H1 (cell line): ENCODE measurements around the gene STAT3. TPM values are rescaled to one million over a fixed set of nuclear protein-coding genes. Genes with fewer than 3 reads are reported as not detected.
"Not testable (repeated sequence)": the region's sequence is repeated elsewhere in the genome, so short reads cannot be mapped to it uniquely, and the experiment has no call there.

Experiments used
- CTCF ChIA-PET: fragments of 300-600 bp; sonication (Branson Sonifier 250); formaldehyde crosslinking; loops from one replicate; lab custom pipeline; 2021; ENCODE audit not compliant: partially characterized antibody; lab: Charles Lee
- POLR2A ChIA-PET: fragments of 300-600 bp; sonication (Branson Sonifier 250); formaldehyde crosslinking; loops from one replicate; lab custom pipeline; 2021; ENCODE audit warnings: inconsistent platforms; ENCODE audit not compliant: partially characterized antibody; lab: Charles Lee
- DNase-seq, 2 experiments: peaks; one replicate each; pipeline versions ENCODE4 v3.0.0 to v3.0.0-alpha.2; 2010 to 2022; ENCODE audit warnings: low spot score in 2 of 2, low read depth in 1 of 2, mixed read lengths in 1 of 2
- FAIRE-seq: peaks from 2 replicates; lab custom pipeline; 2011; peaks lifted over from hg19 to GRCh38; lab: Jason Lieb, UNC
- H2AFZ ChIP-seq: 2 replicates; pipeline ENCODE4 v1.8.1; 2012; ENCODE audit warnings: low read length, inconsistent platforms
- H2AK5ac ChIP-seq: 2 replicates; pipeline ENCODE4 v1.6.1; 2013; ENCODE audit warnings: low read depth, low read length
- H2BK120ac ChIP-seq: replicated peaks from 2 replicates; pipeline ENCODE3; 2013; ENCODE audit warnings: low read depth, low read length, inconsistent platforms
- H2BK12ac ChIP-seq: 2 replicates; pipeline ENCODE4 v1.6.1; 2013; ENCODE audit warnings: low read depth, low read length
- H2BK15ac ChIP-seq: 2 replicates; pipeline ENCODE4 v1.6.1; 2013; ENCODE audit warnings: low read length
- H2BK20ac ChIP-seq: 2 replicates; pipeline ENCODE4 v1.6.1; 2013; ENCODE audit warnings: low read length
- H2BK5ac ChIP-seq: 2 replicates; pipeline ENCODE4 v1.6.1; 2013; ENCODE audit warnings: low read depth, low read length
- H3K14ac ChIP-seq: 2 replicates; pipeline ENCODE4 v1.6.1; 2013; ENCODE audit warnings: inconsistent platforms; ENCODE audit not compliant: insufficient read length
- H3K18ac ChIP-seq: 2 replicates; pipeline ENCODE4 v1.6.1; 2013; ENCODE audit warnings: low read length; ENCODE audit errors: extremely low read depth
- H3K23ac ChIP-seq: 2 replicates; pipeline ENCODE4 v1.6.1; 2013; ENCODE audit warnings: inconsistent platforms; ENCODE audit not compliant: insufficient read length
- H3K23me2 ChIP-seq: 2 replicates; pipeline ENCODE4 v1.6.1; 2013; ENCODE audit warnings: low read depth, low read length
- H3K27ac ChIP-seq: 2 replicates; pipeline ENCODE4 v1.6.1; 2011; ENCODE audit warnings: low read depth, low read length, inconsistent platforms
- H3K27me3 ChIP-seq, 4 experiments: replicated peaks in 1 of 4; 1 replicate in 1 of 4; 2 replicates in 3 of 4; pipeline versions ENCODE4 v1.6.1 to v1.8.1; 2011 to 2013; ENCODE audit warnings: low read length in 3 of 4, mild to moderate bottlenecking in 3 of 4, inconsistent platforms in 2 of 4, mixed read lengths in 2 of 4, moderate library complexity in 1 of 4; ENCODE audit not compliant: control insufficient read depth in 3 of 4, insufficient read depth in 3 of 4; ENCODE audit errors: extremely low read depth in 1 of 4
- H3K36me3 ChIP-seq, 4 experiments: 2 replicates each; pipeline versions ENCODE4 v1.6.1 to v1.8.1; 2011 to 2013; ENCODE audit warnings: mild to moderate bottlenecking in 4 of 4, low read length in 3 of 4, moderate library complexity in 2 of 4, control low read depth in 1 of 4, inconsistent platforms in 1 of 4; ENCODE audit not compliant: insufficient read depth in 4 of 4, control insufficient read depth in 2 of 4
- H3K4ac ChIP-seq: replicated peaks from 2 replicates; pipeline ENCODE3; 2013; ENCODE audit warnings: low read length, low read depth, mixed read lengths, inconsistent platforms; ENCODE audit not compliant: insufficient read length
- H3K4me1 ChIP-seq, 4 experiments: replicated peaks in 1 of 4; 1 replicate in 1 of 4; 2 replicates in 3 of 4; pipeline versions ENCODE4 v1.6.1 to v1.8.1; 2011 to 2013; ENCODE audit warnings: low read length in 3 of 4, inconsistent platforms in 2 of 4, mixed read lengths in 1 of 4; ENCODE audit not compliant: insufficient read depth in 4 of 4, control insufficient read depth in 3 of 4
- H3K4me2 ChIP-seq, 2 experiments: 2 replicates each; pipeline versions ENCODE4 v1.6.1 to v1.8.1; 2011 to 2013; ENCODE audit warnings: low read depth in 2 of 2, low read length in 2 of 2, control low read depth in 1 of 2, inconsistent platforms in 1 of 2, mild to moderate bottlenecking in 1 of 2; ENCODE audit not compliant: insufficient read depth in 1 of 2
- H3K4me3 ChIP-seq, 4 experiments: fragments of 200-600, 300-600 bp in 1 of 4; sonication (generic), shearing (Covaris generic), sonication (Bioruptor Twin) in 1 of 4; 2 replicates each; pipeline versions ENCODE4 v1.5.1 to v1.8.1; 2011 to 2016; ENCODE audit warnings: low read length in 4 of 4, low read depth in 3 of 4, control low read depth in 2 of 4, inconsistent platforms in 2 of 4, mild to moderate bottlenecking in 2 of 4, mixed read lengths in 1 of 4, moderate library complexity in 1 of 4; ENCODE audit not compliant: insufficient read depth in 2 of 4; ENCODE audit errors: extremely low read depth in 1 of 4
- H3K56ac ChIP-seq: replicated peaks from 2 replicates; pipeline ENCODE3; 2013; ENCODE audit warnings: low read depth, mild to moderate bottlenecking, mixed read lengths, low read length, inconsistent platforms; ENCODE audit not compliant: insufficient read length
- H3K79me1 ChIP-seq: 2 replicates; pipeline ENCODE4 v1.6.1; 2013; ENCODE audit warnings: low read depth, low read length, control low read depth
- H3K79me2 ChIP-seq, 2 experiments: 2 replicates each; pipeline versions ENCODE4 v1.6.1 to v1.8.1; 2012 to 2013; ENCODE audit warnings: low read length in 2 of 2, mild to moderate bottlenecking in 2 of 2, inconsistent platforms in 1 of 2; ENCODE audit not compliant: insufficient read depth in 2 of 2, control insufficient read depth in 1 of 2
- H3K9ac ChIP-seq, 4 experiments: replicated peaks in 1 of 4; 1 replicate in 1 of 4; 2 replicates in 3 of 4; pipeline versions ENCODE4 v1.6.1 to v1.8.1; 2011 to 2013; ENCODE audit warnings: low read depth in 3 of 4, low read length in 3 of 4, control low read depth in 2 of 4, mild to moderate bottlenecking in 2 of 4, moderate library complexity in 2 of 4, inconsistent platforms in 1 of 4; ENCODE audit errors: extremely low read depth in 1 of 4
- H3K9me3 ChIP-seq, 2 experiments: 2 replicates each; pipeline versions ENCODE4 v1.6.1 to v1.8.1; 2012 to 2013; ENCODE audit warnings: mild to moderate bottlenecking in 2 of 2, moderate library complexity in 2 of 2, control low read depth in 1 of 2, inconsistent platforms in 1 of 2, low read depth in 1 of 2, low read length in 1 of 2, mixed read lengths in 1 of 2; ENCODE audit not compliant: insufficient read depth in 2 of 2
- H4K20me1 ChIP-seq, 2 experiments: replicated peaks in 1 of 2; 2 replicates each; pipeline versions ENCODE3 to v1.8.1; 2011 to 2013; ENCODE audit warnings: inconsistent platforms in 2 of 2, low read length in 2 of 2, mild to moderate bottlenecking in 1 of 2; ENCODE audit not compliant: insufficient read depth in 2 of 2, control insufficient read depth in 1 of 2
- H4K5ac ChIP-seq: 2 replicates; pipeline ENCODE4 v1.6.1; 2013; ENCODE audit warnings: low read length, low read depth, mixed read lengths, inconsistent platforms; ENCODE audit not compliant: insufficient read length
- H4K8ac ChIP-seq: 2 replicates; pipeline ENCODE4 v1.8.0; 2013; ENCODE audit warnings: mild to moderate bottlenecking, moderate library complexity, low read length, inconsistent platforms; ENCODE audit not compliant: insufficient read depth; ENCODE audit errors: extremely low read depth
- H4K91ac ChIP-seq: replicated peaks from 2 replicates; pipeline ENCODE3; 2013; ENCODE audit warnings: low read length, mixed read lengths, inconsistent platforms; ENCODE audit not compliant: insufficient read length
- WGBS, 2 experiments: shearing (Covaris generic) in 1 of 2; methylation state at CpG; one replicate each; pipeline versions ENCODE4 v1.1.6 to v1.1.7; 2013 to 2015; ENCODE audit warnings: low lambda C conversion rate in 2 of 2, mixed read lengths in 2 of 2, inconsistent platforms in 1 of 2, low coverage in 1 of 2, missing lambda C conversion rate in 1 of 2; ENCODE audit not compliant: insufficient replicate concordance in 2 of 2, insufficient coverage in 1 of 2, insufficient read length in 1 of 2; ENCODE audit errors: extremely low coverage in 1 of 2, missing lambda C conversion rate in 1 of 2; 5-methylcytosine and 5-hydroxymethylcytosine counted together
- polyA plus RNA-seq, 7 experiments: library from polyadenylated mRNA; depleted of rRNA in 3 of 7; stranded (reverse) in 5 of 7; unstranded in 2 of 7; fragments of >200 nt in 5 of 7; fragments of 200-250 nt in 2 of 7; gene quantifications; 1 replicate in 5 of 7; 2 replicates in 1 of 7; 4 replicates in 1 of 7; pipeline versions ENCODE4 v1.2.1 to v1.2.3, GENCODE V29; 2011 to 2013; ENCODE audit warnings: missing spikeins in 2 of 7, mixed read lengths in 2 of 7
- total RNA-seq: library from RNA; stranded (reverse); fragmentation: NEBNext Ultra II Directional; extraction: Animal tissue kit (Norgen Biotek cat#: 25700); gene quantifications from 2 replicates; pipeline ENCODE4 v1.2.1, GENCODE V29; 2021

STAT3 gene
- total and polyA plus RNA-seq, 2 of the 8 experiments (the other 6 are each of a cell fraction or from before 2014, with no cell fraction given): 38.4 to 94.1 TPM

GRCh38 chr17:42317967-42318366, 70.3 kb downstream of the STAT3 start:
- H2BK120ac ChIP-seq, H3K23me2 ChIP-seq, H4K5ac ChIP-seq, H3K23ac ChIP-seq, H3K14ac ChIP-seq, H2AK5ac ChIP-seq, H2AFZ ChIP-seq, H3K4me2 ChIP-seq, H3K4me1 ChIP-seq, H3K18ac ChIP-seq, H3K79me1 ChIP-seq, POLR2A ChIA-PET, H3K56ac ChIP-seq, H2BK15ac ChIP-seq, DNase-seq, H2BK20ac ChIP-seq, H3K79me2 ChIP-seq, H3K4me3 ChIP-seq, H2BK5ac ChIP-seq, H4K91ac ChIP-seq, H3K27me3 ChIP-seq, H3K9me3 ChIP-seq, H4K20me1 ChIP-seq, H3K4ac ChIP-seq, H4K8ac ChIP-seq, H2BK12ac ChIP-seq, H3K9ac ChIP-seq, FAIRE-seq, H3K27ac ChIP-seq: not testable (repeated sequence)
- CTCF ChIA-PET: interaction anchor here (0.6 to 24.6 kb wide), 8 partner anchors 11 to 316 kb away, joined by 3 to 542 read pairs (median 4); no protein-coding TSS in a partner anchor
- H3K36me3 ChIP-seq: peaks cover 15 to 52% (median 44%) of the 10 kb centered on the region in 4 experiments; a peak in 7 of 8 replicates
- 92% methylated on average over 6 of the region's 6 CpGs; no CpG with 5 or more reads in 1 of the 2 experiments for WGBS, 2 experiments
